HepG2 (cell line): ENCODE results near the gene PTK7. TPM values are rescaled to one million over a fixed set of nuclear protein-coding genes. Genes with fewer than 3 reads are reported as not detected.

Experiments used
- ELF3 ChIP-seq: IDR thresholded peaks from 2 replicates; pipeline ENCODE4 v1.6.1; 2016; ENCODE audit warnings: missing genetic modification reagents, missing compliant biosample characterization
- EP300 ChIP-seq, 3 experiments: sonication (generic) in 1 of 3; formaldehyde crosslinking in 1 of 3; IDR thresholded peaks; 2 replicates each; pipeline versions ENCODE4 v1.5.1 to v1.6.1; 2011 to 2020; ENCODE audit warnings: low read depth in 2 of 3, low read length in 2 of 3, borderline replicate concordance in 1 of 3, improper control_type of control experiment in 1 of 3, mild to moderate bottlenecking in 1 of 3, missing genetic modification reagents in 1 of 3, moderate library complexity in 1 of 3
- MIER2 ChIP-seq: IDR thresholded peaks from 2 replicates; pipeline ENCODE4 v1.6.1; 2016; ENCODE audit warnings: missing biosample characterization, missing genetic modification reagents
- MYC ChIP-seq: sonication (generic); formaldehyde crosslinking; IDR thresholded peaks from 2 replicates; pipeline ENCODE4 v1.9.0; 2021; ENCODE audit warnings: missing genetic modification reagents, borderline replicate concordance
- SIN3B ChIP-seq: fragments of 150-350 bp; IDR thresholded peaks from 2 replicates; pipeline ENCODE4 v1.6.1; 2014; ENCODE audit warnings: low read length
- SIX4 ChIP-seq: sonication (generic); formaldehyde crosslinking; IDR thresholded peaks from 2 replicates; pipeline ENCODE4 v1.4.0; 2020; ENCODE audit warnings: missing genetic modification reagents
- XRCC5 ChIP-seq: fragments of 200-400 bp; formaldehyde crosslinking; optimal IDR thresholded peaks from 2 replicates; pipeline ENCODE3; 2017; ENCODE audit warnings: mild to moderate bottlenecking, low read length
- ZBTB3 ChIP-seq: sonication (generic); formaldehyde crosslinking; IDR thresholded peaks from 2 replicates; pipeline ENCODE4 v1.4.0; 2020; ENCODE audit warnings: low read depth, mild to moderate bottlenecking, moderate library complexity, missing genetic modification reagents, borderline replicate concordance
- ZHX2 ChIP-seq, 2 experiments: sonication (generic) in 1 of 2; formaldehyde crosslinking in 1 of 2; IDR thresholded peaks; 2 replicates each; pipeline versions ENCODE4 v1.6.1 to v1.9.0; 2014 to 2022; ENCODE audit warnings: antibody characterized with exemption in 1 of 2, borderline replicate concordance in 1 of 2, inconsistent platforms in 1 of 2, low read depth in 1 of 2, missing genetic modification reagents in 1 of 2
- ZNF20 ChIP-seq: sonication (generic); formaldehyde crosslinking; IDR thresholded peaks from 2 replicates; pipeline ENCODE4 v1.4.0; 2020; ENCODE audit warnings: mild to moderate bottlenecking, moderate library complexity, missing genetic modification reagents
- ZNF574 ChIP-seq: sonication (generic); formaldehyde crosslinking; IDR thresholded peaks from 2 replicates; pipeline ENCODE4 v1.4.0; 2020; ENCODE audit warnings: missing genetic modification reagents
- ZNF687 ChIP-seq: sonication (generic); formaldehyde crosslinking; IDR thresholded peaks from 2 replicates; pipeline ENCODE4 v1.5.1; 2020; ENCODE audit warnings: mild to moderate bottlenecking, missing genetic modification reagents, moderate library complexity
- polyA plus RNA-seq, 8 experiments: library from polyadenylated mRNA; depleted of rRNA in 3 of 8; stranded (reverse) in 7 of 8; unstranded in 1 of 8; fragments of >200 nt; fragmentation: Illumina TruSeq in 4 of 8; extraction: Trizol in 4 of 8; gene quantifications; 2 replicates each; pipeline versions ENCODE4 v1.2.1 to v1.2.3, GENCODE V29; 2011 to 2016; ENCODE audit warnings: low read depth in 4 of 8, missing spikeins in 1 of 8, mixed read lengths in 1 of 8; ENCODE audit not compliant: insufficient read depth in 1 of 8
- total RNA-seq, 5 experiments: library from RNA; depleted of rRNA; stranded (reverse); fragments of >200 nt; fragmentation: Illumina TruSeq; extraction: Trizol; gene quantifications; 2 replicates each; pipeline ENCODE4 v1.2.3, GENCODE V29; 2016; ENCODE audit warnings: low read depth in 1 of 5

PTK7 gene
- total and polyA plus RNA-seq, 2 of the 13 experiments (the other 11 are each of a cell fraction or from before 2014, with no cell fraction given), result 98.5 to 99.8 TPM

GRCh38 chr6:43059168-43060033 is 16.7 kb upstream of the PTK7 start, which contains the start of the genes KLC4 and MRPL2 (continued):
- TF ChIP-seq ZHX2 (IDR thresholded peaks at IDR 0.05; ENCODE audit: low read depth) (peak; percentile 98), ZHX2 (CRISPR knock-in tag; IDR thresholded peaks at IDR 0.05; ENCODE audit: borderline replicate concordance) (no peak), SIN3B (peak; percentile 96), SIX4 (peak; percentile 45; the same call in 1 of the 2 replicates), ZNF687 (peak; percentile 79; the same call in 1 of the 2 replicates), ZBTB3 (0 out of 2 replicates have a peak, but pooled peaks have one; percentile 19), MIER2 (0 out of 2 replicates have a peak, but pooled peaks have one; percentile 8), EP300 (IDR thresholded peaks at IDR 0.05; ENCODE audit: low read depth in 2 of 2, low read length in 2 of 2) (peak in 1 of 2 experiments; percentile 18; a peak in 1 of 4 replicates), EP300 (CRISPR knock-in tag; IDR thresholded peaks at IDR 0.05; ENCODE audit: borderline replicate concordance) (no peak), ZNF20 (CRISPR knock-in tag) (no peak), ELF3 (peak; percentile 27), ZNF574 (CRISPR knock-in tag) (peak; percentile 89), XRCC5 (peak; percentile 8), MYC (CRISPR knock-in tag) (peak; percentile 80; the same call in 1 of the 2 replicates)
